Stimulated activated CD8-positive, alpha-beta memory T cell treated with anti-CD3 and anti-CD28 coated beads, Interleukin-2, amount 100 ng/mL, for 48 hours (primary cell): ENCODE measurements around the gene MBTD1.
"Not testable (repeated sequence)": the region's sequence is repeated elsewhere in the genome, so short reads cannot be mapped to it uniquely, and the experiment has no call there.

Experiments
- DNase-seq, 2 donors: peaks; one replicate each; pipeline ENCODE4 v3.0.0-alpha.2; 2020; ENCODE audit warnings: low read depth in 2 of 2

Gene MBTD1

GRCh38 chr17:51255673-51256072 is 4.2 kb downstream of the MBTD1 start:
- DNase-seq: no peak

GRCh38 chr17:51251010-51251409 is 8.8 kb downstream of the MBTD1 start:
- DNase-seq: no peak

- DNase-seq: no peak
Observed at GRCh38 chr17:51250314-51250840, 9.5 kb downstream of the MBTD1 start.

GRCh38 chr17:51245535-51245934 is 14.3 kb downstream of the MBTD1 start:
- DNase-seq: no peak

GRCh38 chr17:51244041-51244440 is 15.8 kb downstream of the MBTD1 start:
- DNase-seq: no peak

GRCh38 chr17:51240275-51240674 is 19.6 kb downstream of the MBTD1 start:
- DNase-seq: no peak

- no peak for DNase-seq
Observed at GRCh38 chr17:51238255-51238887, 21.5 kb downstream of the MBTD1 start.

GRCh38 chr17:51234162-51234561 is 25.7 kb downstream of the MBTD1 start:
- DNase-seq: no peak

- DNase-seq: no peak
Observed at GRCh38 chr17:51231999-51232398, 27.9 kb downstream of the MBTD1 start.

GRCh38 chr17:51230306-51230705 is 29.5 kb downstream of the MBTD1 start:
- DNase-seq: no peak

- DNase-seq: no peak
Observed at GRCh38 chr17:51229889-51230288, 30.0 kb downstream of the MBTD1 start.

- DNase-seq: no peak
Observed at GRCh38 chr17:51228161-51228560, 31.7 kb downstream of the MBTD1 start.

- DNase-seq: not testable (repeated sequence)
Observed at GRCh38 chr17:51225523-51225922, 34.3 kb downstream of the MBTD1 start.

- no peak for DNase-seq
Observed at GRCh38 chr17:51224402-51225262, 35.2 kb downstream of the MBTD1 start.

- no peak for DNase-seq
Observed at GRCh38 chr17:51221322-51221721, 38.5 kb downstream of the MBTD1 start.

- no peak for DNase-seq
Observed at GRCh38 chr17:51217946-51218345, 41.9 kb downstream of the MBTD1 start.

GRCh38 chr17:51214920-51215319 is 44.9 kb downstream of the MBTD1 start:
- DNase-seq: no peak

- no peak for DNase-seq
Observed at GRCh38 chr17:51203838-51204237, 56.0 kb downstream of the MBTD1 start.

GRCh38 chr17:51200846-51201245 is 59.0 kb downstream of the MBTD1 start:
- DNase-seq: no peak

- DNase-seq: no peak
Observed at GRCh38 chr17:51200295-51200694, 59.6 kb downstream of the MBTD1 start.

- no peak for DNase-seq
Observed at GRCh38 chr17:51197754-51198153, 62.1 kb downstream of the MBTD1 start.

- no peak for DNase-seq
Observed at GRCh38 chr17:51191895-51192294, 68.0 kb downstream of the MBTD1 start.

- DNase-seq: no peak
Observed at GRCh38 chr17:51189628-51190027, 70.2 kb downstream of the MBTD1 start.
